ENCODE data around the gene REX1BD.

DNA sequence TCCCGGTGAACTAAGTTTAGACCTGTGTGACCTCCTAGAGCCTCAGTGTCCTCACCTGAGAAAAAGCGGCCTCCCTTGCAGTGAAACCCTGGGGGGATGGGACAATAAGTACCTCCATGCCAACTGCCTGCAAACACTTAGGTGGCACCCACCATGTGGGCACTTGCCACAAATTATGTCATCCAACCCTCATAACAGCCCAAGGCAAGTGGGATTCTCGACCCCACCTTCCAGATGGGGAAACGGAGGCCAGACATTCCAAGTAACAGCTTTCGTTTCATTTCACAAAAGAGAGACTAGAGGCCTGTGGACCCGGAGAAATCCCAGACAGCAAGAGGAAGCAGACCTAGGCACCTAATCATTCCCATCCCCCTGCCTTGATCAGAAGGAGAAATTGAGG lies 6.9 kb downstream of the REX1BD start:
- TF ChIP-seq CTCF (conservative IDR thresholded peaks at IDR 0.05; ENCODE audit: low read depth, low read length) (no peak), EZH2 (IDR thresholded peaks at IDR 0.05; ENCODE audit: borderline replicate concordance, low read depth, low read length, poor library complexity, severe bottlenecking) (no peak)
